SK-N-SH (cell line): ENCODE data around the gene SERPINA9. TPM values are rescaled to one million over a fixed set of nuclear protein-coding genes. Genes with fewer than 3 reads are reported as not detected.

Experiments used
- CTCF ChIA-PET: fragments of 300-600, 350-600 bp; formaldehyde crosslinking; extraction: SDS; loops from one replicate; lab custom pipeline; 2021; lab: Yijun Ruan, JAX
- POLR2A ChIA-PET: fragments of 350-600 bp; sonication (Branson Sonifier 250); formaldehyde crosslinking; extraction: SDS; loops from one replicate; lab custom pipeline; 2020; ENCODE audit warnings: antibody characterized with exemption, inconsistent platforms; lab: Yijun Ruan, JAX
- DNase-seq: peaks from one replicate; pipeline ENCODE4 v3.0.0; 2012
- H2AFZ ChIP-seq: fragments of 200-600 bp; sonication (generic); 2 replicates; pipeline ENCODE4 v1.8.1; 2016; ENCODE audit warnings: antibody characterized with exemption, mild to moderate bottlenecking, low read depth
- H3F3A ChIP-seq: fragments of 200-600 bp; sonication (generic); replicated peaks from 2 replicates; pipeline ENCODE3; 2016; ENCODE audit warnings: antibody characterized with exemption, mild to moderate bottlenecking; ENCODE audit not compliant: insufficient read depth
- H3K27ac ChIP-seq, 2 experiments: fragments of 200-500 bp in 1 of 2; fragments of 200-600 bp in 1 of 2; sonication (Bioruptor generic) in 1 of 2; sonication (generic), shearing (Covaris generic) in 1 of 2; 2 replicates each; pipeline versions ENCODE4 v1.5.1 to v1.6.1; 2014 to 2016; ENCODE audit warnings: low read depth in 2 of 2, inconsistent platforms in 1 of 2, low read length in 1 of 2, mild to moderate bottlenecking in 1 of 2, mixed read lengths in 1 of 2
- H3K27me3 ChIP-seq: fragments of 200-600 bp; sonication (generic), shearing (Covaris generic); 2 replicates; pipeline ENCODE4 v1.6.1; 2016; ENCODE audit warnings: mixed run types; ENCODE audit not compliant: insufficient read depth
- H3K36me3 ChIP-seq, 2 experiments: fragments of 200-500 bp in 1 of 2; fragments of 200-600 bp in 1 of 2; sonication (Bioruptor generic) in 1 of 2; sonication (generic) in 1 of 2; replicated peaks in 1 of 2; 2 replicates each; pipeline versions ENCODE3 to v1.5.1; 2014 to 2016; ENCODE audit warnings: low read length in 1 of 2, mild to moderate bottlenecking in 1 of 2; ENCODE audit not compliant: insufficient read depth in 2 of 2, control insufficient read depth in 1 of 2
- H3K4me1 ChIP-seq, 2 experiments: fragments of 200-500 bp in 1 of 2; fragments of 200-600 bp in 1 of 2; sonication (Bioruptor generic) in 1 of 2; sonication (generic), shearing (Covaris generic) in 1 of 2; 2 replicates each; pipeline versions ENCODE4 v1.5.1 to v1.6.1; 2014 to 2016; ENCODE audit warnings: low read depth in 1 of 2, low read length in 1 of 2, mixed run types in 1 of 2; ENCODE audit not compliant: insufficient read depth in 2 of 2, control insufficient read depth in 1 of 2
- H3K4me2 ChIP-seq: fragments of 200-600 bp; sonication (generic), shearing (Covaris generic); 2 replicates; pipeline ENCODE4 v1.6.1; 2017; ENCODE audit warnings: mixed run types
- H3K4me3 ChIP-seq, 2 experiments: fragments of 200-500 bp in 1 of 2; fragments of 200-600 bp in 1 of 2; sonication (Bioruptor generic) in 1 of 2; sonication (generic), shearing (Covaris generic) in 1 of 2; 2 replicates each; pipeline versions ENCODE4 v1.5.1 to v1.8.1; 2014 to 2016; ENCODE audit warnings: low read depth in 2 of 2, inconsistent platforms in 1 of 2, low read length in 1 of 2, mild to moderate bottlenecking in 1 of 2, mixed read lengths in 1 of 2, moderate library complexity in 1 of 2
- H3K79me2 ChIP-seq: fragments of 200-600 bp; sonication (generic); 2 replicates; pipeline ENCODE4 v1.8.1; 2017; ENCODE audit warnings: mild to moderate bottlenecking; ENCODE audit not compliant: insufficient read depth
- H3K9ac ChIP-seq: fragments of 200-600 bp; sonication (generic); 2 replicates; pipeline ENCODE4 v1.6.1; 2017; ENCODE audit warnings: mixed run types
- H3K9me2 ChIP-seq: fragments of 200-600 bp; sonication (generic); 2 replicates; pipeline ENCODE4 v1.6.1; 2017; ENCODE audit warnings: mixed run types
- H3K9me3 ChIP-seq: fragments of 200-600 bp; sonication (generic); 2 replicates; pipeline ENCODE4 v1.6.1; 2017; ENCODE audit warnings: mixed run types, mild to moderate bottlenecking, moderate library complexity
- H4K20me1 ChIP-seq: fragments of 200-600 bp; sonication (generic); 2 replicates; pipeline ENCODE4 v1.6.1; 2017; ENCODE audit warnings: mild to moderate bottlenecking, mixed run types; ENCODE audit not compliant: insufficient read depth
- EP300 ChIP-seq, 2 experiments: IDR thresholded peaks; 2 replicates each; pipeline versions ENCODE4 v1.4.0 to v1.6.1; 2012; ENCODE audit warnings: borderline replicate concordance in 1 of 2, low read depth in 1 of 2, low read length in 1 of 2
- EZH2phosphoT487 ChIP-seq: fragments of 200-600 bp; sonication (generic); IDR thresholded peaks from 2 replicates; pipeline ENCODE4 v1.6.1; 2017; ENCODE audit warnings: low read depth, mixed run types, mild to moderate bottlenecking, antibody characterized with exemption, moderate library complexity, borderline replicate concordance
- FOXM1 ChIP-seq: IDR thresholded peaks from 2 replicates; pipeline ENCODE4 v1.4.0; 2012; ENCODE audit warnings: low read depth, mild to moderate bottlenecking
- MAX ChIP-seq: IDR thresholded peaks from 2 replicates; pipeline ENCODE4 v1.4.0; 2012; ENCODE audit warnings: low read depth
- MXI1 ChIP-seq: IDR thresholded peaks from 2 replicates; pipeline ENCODE4 v1.6.1; 2012; ENCODE audit warnings: mild to moderate bottlenecking, low read depth, low read length, improper control_type of control experiment
- NRF1 ChIP-seq: IDR thresholded peaks from 2 replicates; pipeline ENCODE4 v1.6.1; 2012; ENCODE audit warnings: low read depth, mild to moderate bottlenecking, low read length
- RCOR1 ChIP-seq: fragments of 150-350 bp; IDR thresholded peaks from 2 replicates; pipeline ENCODE4 v1.6.1; 2017; ENCODE audit warnings: antibody characterized with exemption, low read length
- ZBTB33 ChIP-seq: IDR thresholded peaks from 2 replicates; pipeline ENCODE4 v1.4.0; 2012; ENCODE audit warnings: low read depth, borderline replicate concordance
- WGBS: methylation state at CpG from one replicate; pipeline ENCODE4 v1.1.6; 2017; ENCODE audit warnings: low lambda C conversion rate; 5-methylcytosine and 5-hydroxymethylcytosine counted together
- polyA plus RNA-seq, 3 experiments: library from polyadenylated mRNA; depleted of rRNA; stranded (reverse); fragments of >200 nt; gene quantifications; 2 replicates each; pipeline ENCODE4 v1.2.3, GENCODE V29; 2012

Gene SERPINA9
- polyA plus RNA-seq, 1 of the 3 experiments (the other 2 are of a cell fraction) = not detected

GRCh38 chr14:94462219-94462551 lies 13.8 kb downstream of the SERPINA9 start (continued):
- TF ChIP-seq MAX = no peak

GRCh38 chr14:94461526-94462218 lies 14.3 kb downstream of the SERPINA9 start:
- Histone ChIP-seq H3K27ac (no peak overlapping the region), H3K4me1 (no peaks in the 10 kb centered on the region), H3K9me3 (no peaks in the 10 kb centered on the region), H3K36me3 (no peaks in the 10 kb centered on the region), H3K27me3 (peaks cover 12% of the 10 kb centered on the region; the same call in 1 of the 2 replicates), H3K9me2 (no peaks in the 10 kb centered on the region), H3F3A (no peaks in the 10 kb centered on the region), H2AFZ (no peak overlapping the region), H3K4me3 (no peak overlapping the region), H3K4me2 (no peak overlapping the region), H3K79me2 (no peaks in the 10 kb centered on the region), H4K20me1 (no peaks in the 10 kb centered on the region), H3K9ac (no peak overlapping the region)
- WGBS = 47% methylated on average over 10 of the region's 19 CpGs
- CTCF ChIA-PET = interaction anchor here (1.0 kb wide), 1 partner anchor 10 kb away, joined by 3 read pairs; no protein-coding TSS in a partner anchor
- no peak for DNase-seq
- TF ChIP-seq ZBTB33 (no peak), MXI1 (no peak), NRF1 (no peak)
- POLR2A ChIA-PET = no interaction called here

- TF ChIP-seq EZH2phosphoT487 (no peak), EP300 (IDR thresholded peaks at IDR 0.05; ENCODE audit: borderline replicate concordance in 1 of 2, low read depth in 1 of 2, low read length in 1 of 2) (no peak), RCOR1 (no peak), FOXM1 (no peak), MAX (no peak)
- POLR2A ChIA-PET = no interaction called here
- 41% methylated on average over 8 of the region's 8 CpGs for WGBS
- DNase-seq = no peak
- peaks cover 12% of the 10 kb centered on the region; the same call in 1 of the 2 replicates for H3K27me3 ChIP-seq
- no peaks in the 10 kb centered on the region for H3K36me3 ChIP-seq
- H3K9me2 ChIP-seq = no peaks in the 10 kb centered on the region
- H3K9me3 ChIP-seq = no peaks in the 10 kb centered on the region
- H3K4me1 ChIP-seq = no peaks in the 10 kb centered on the region
- no peaks in the 10 kb centered on the region for H3F3A ChIP-seq
- no peak overlapping the region for H2AFZ ChIP-seq
- no peaks in the 10 kb centered on the region for H4K20me1 ChIP-seq
- no peak overlapping the region for H3K9ac ChIP-seq
- no peak overlapping the region for H3K4me2 ChIP-seq
- CTCF ChIA-PET = interaction anchor here (1.0 kb wide), 1 partner anchor 10 kb away, joined by 3 read pairs; no protein-coding TSS in a partner anchor
- no peaks in the 10 kb centered on the region for H3K79me2 ChIP-seq
- no peak overlapping the region for H3K27ac ChIP-seq
- no peak overlapping the region for H3K4me3 ChIP-seq
Measured at GRCh38 chr14:94460631-94461416, 15.2 kb downstream of the SERPINA9 start.
